ENCODE results near the gene GLTPD2. TPM values are rescaled to one million over a fixed set of nuclear protein-coding genes. Genes with fewer than 3 reads are reported as not detected.

Gene GLTPD2
- total RNA-seq, 1 experiment from 2014 or later: not detected

DNA sequence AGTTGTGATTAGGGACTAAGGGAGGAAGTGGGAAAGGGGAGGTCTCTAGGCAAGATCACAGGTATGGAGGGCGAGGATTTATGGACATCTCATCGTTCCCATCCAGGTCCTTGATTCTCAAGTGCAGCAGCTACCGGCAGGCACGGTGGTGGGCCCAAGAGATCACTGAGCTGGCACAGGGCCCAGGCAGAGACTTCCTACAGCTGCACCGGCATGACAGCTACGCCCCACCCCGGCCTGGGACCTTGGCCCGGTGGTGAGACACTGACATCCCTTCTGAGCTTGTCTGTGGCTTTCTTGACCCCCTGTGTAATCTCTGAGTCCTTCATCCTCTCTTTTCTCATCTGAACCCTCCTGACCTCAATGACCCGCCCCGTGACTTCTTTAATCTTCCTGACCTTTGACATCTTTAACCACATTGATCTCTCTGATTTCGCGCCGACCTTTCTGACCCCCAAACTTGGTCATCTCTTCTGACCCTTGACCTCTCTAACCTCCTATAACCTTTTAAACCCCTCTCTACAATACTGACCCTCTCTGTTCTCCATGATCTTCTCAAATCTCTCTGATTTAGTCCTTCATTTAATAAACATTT, 22.0 kb downstream of the GLTPD2 start:
- H3K27me3 ChIP-seq (ENCODE audit: control insufficient read depth, insufficient read depth, low read length): no peaks in the 10 kb centered on the region
- in situ Hi-C loops (cut with HindIII; ENCODE audit: low pct_unique_long_range_greater_than_20kb, low sequenced_read_pairs): no loop called here
- intact Hi-C loops (cut with micrococcal nuclease; ENCODE audit: unreplicated experiment): no loop called here
- H3K9me3 ChIP-seq (ENCODE audit: control insufficient read depth, insufficient read depth, low read depth, low read length): no peaks in the 10 kb centered on the region
- CTCF ChIA-PET: no interaction called here
- POLR2A ChIA-PET: interaction anchor here (0.6 kb wide), 1 partner anchor 165 kb away, joined by 3 read pairs; no protein-coding TSS in a partner anchor
- no peak overlapping the region for H3K27ac ChIP-seq (ENCODE audit: low read length)
- ATAC-seq: no peak
- no TSS peak for BruUV-seq (replicated peaks)
- peaks cover 3% of the 10 kb centered on the region; the same call in 1 of the 2 replicates for H3K4me1 ChIP-seq (ENCODE audit: control insufficient read depth, insufficient read depth, low read length)
- no peak overlapping the region for H3K4me3 ChIP-seq (ENCODE audit: low read depth in 2 of 2, low read length in 2 of 2)
- H3K36me3 ChIP-seq (ENCODE audit: control insufficient read depth, insufficient read depth, low read length): no peaks in the 10 kb centered on the region
- DNase-seq (ENCODE audit: low read depth, low spot score): no peak
- no peak for TF ChIP-seq SIN3A (IDR thresholded peaks at IDR 0.05; ENCODE audit: borderline replicate concordance, insufficient read depth, low read depth, low read length)
- no peak for TF ChIP-seq TCF7L2 (IDR thresholded peaks at IDR 0.05; ENCODE audit: low read depth, low read length)
- no peak for TF ChIP-seq POLR2AphosphoS5 (IDR thresholded peaks at IDR 0.05; ENCODE audit: low read depth, low read length)
- TF ChIP-seq, protein P1, sequence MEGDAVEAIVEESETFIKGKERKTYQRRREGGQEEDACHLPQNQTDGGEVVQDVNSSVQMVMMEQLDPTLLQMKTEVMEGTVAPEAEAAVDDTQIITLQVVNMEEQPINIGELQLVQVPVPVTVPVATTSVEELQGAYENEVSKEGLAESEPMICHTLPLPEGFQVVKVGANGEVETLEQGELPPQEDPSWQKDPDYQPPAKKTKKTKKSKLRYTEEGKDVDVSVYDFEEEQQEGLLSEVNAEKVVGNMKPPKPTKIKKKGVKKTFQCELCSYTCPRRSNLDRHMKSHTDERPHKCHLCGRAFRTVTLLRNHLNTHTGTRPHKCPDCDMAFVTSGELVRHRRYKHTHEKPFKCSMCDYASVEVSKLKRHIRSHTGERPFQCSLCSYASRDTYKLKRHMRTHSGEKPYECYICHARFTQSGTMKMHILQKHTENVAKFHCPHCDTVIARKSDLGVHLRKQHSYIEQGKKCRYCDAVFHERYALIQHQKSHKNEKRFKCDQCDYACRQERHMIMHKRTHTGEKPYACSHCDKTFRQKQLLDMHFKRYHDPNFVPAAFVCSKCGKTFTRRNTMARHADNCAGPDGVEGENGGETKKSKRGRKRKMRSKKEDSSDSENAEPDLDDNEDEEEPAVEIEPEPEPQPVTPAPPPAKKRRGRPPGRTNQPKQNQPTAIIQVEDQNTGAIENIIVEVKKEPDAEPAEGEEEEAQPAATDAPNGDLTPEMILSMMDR (IDR thresholded peaks at IDR 0.05): no peak
- TF ChIP-seq, protein P2, sequence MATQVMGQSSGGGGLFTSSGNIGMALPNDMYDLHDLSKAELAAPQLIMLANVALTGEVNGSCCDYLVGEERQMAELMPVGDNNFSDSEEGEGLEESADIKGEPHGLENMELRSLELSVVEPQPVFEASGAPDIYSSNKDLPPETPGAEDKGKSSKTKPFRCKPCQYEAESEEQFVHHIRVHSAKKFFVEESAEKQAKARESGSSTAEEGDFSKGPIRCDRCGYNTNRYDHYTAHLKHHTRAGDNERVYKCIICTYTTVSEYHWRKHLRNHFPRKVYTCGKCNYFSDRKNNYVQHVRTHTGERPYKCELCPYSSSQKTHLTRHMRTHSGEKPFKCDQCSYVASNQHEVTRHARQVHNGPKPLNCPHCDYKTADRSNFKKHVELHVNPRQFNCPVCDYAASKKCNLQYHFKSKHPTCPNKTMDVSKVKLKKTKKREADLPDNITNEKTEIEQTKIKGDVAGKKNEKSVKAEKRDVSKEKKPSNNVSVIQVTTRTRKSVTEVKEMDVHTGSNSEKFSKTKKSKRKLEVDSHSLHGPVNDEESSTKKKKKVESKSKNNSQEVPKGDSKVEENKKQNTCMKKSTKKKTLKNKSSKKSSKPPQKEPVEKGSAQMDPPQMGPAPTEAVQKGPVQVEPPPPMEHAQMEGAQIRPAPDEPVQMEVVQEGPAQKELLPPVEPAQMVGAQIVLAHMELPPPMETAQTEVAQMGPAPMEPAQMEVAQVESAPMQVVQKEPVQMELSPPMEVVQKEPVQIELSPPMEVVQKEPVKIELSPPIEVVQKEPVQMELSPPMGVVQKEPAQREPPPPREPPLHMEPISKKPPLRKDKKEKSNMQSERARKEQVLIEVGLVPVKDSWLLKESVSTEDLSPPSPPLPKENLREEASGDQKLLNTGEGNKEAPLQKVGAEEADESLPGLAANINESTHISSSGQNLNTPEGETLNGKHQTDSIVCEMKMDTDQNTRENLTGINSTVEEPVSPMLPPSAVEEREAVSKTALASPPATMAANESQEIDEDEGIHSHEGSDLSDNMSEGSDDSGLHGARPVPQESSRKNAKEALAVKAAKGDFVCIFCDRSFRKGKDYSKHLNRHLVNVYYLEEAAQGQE (IDR thresholded peaks at IDR 0.05; ENCODE audit: insufficient read depth in 1 of 2, low read depth in 2 of 2, low read length in 1 of 2): no peak

DNA sequence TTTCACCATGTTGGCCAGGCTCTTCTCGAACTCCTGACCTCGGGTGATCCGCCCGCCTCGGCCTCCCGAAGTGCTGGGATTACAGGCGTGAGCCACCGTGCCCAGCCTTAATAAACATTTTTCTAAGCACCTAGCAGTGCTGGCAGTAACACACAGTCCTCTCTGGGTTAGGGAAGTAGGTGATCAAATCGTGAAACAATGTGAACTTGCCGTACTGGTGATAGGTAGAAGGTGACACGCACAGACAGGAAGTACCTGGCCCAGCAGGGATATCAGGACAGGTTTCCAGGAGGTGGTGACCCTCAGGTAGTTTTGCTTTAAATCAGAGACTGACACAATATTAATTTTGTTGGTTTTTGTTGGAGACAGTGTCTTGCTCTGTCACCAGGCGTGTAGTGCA, 22.7 kb downstream of the GLTPD2 start:
- ChIA-PET POLR2A (interaction anchor here (0.6 kb wide), 1 partner anchor 16 kb away, joined by 3 read pairs; the partner anchor contains the start of gene PSMB6), CTCF (no interaction called here)
- H3K27me3 ChIP-seq (ENCODE audit: control insufficient read depth, insufficient read depth, low read length): no peaks in the 10 kb centered on the region
- in situ Hi-C loops (cut with HindIII; ENCODE audit: low pct_unique_long_range_greater_than_20kb, low sequenced_read_pairs) (no loop called here), intact Hi-C loops (cut with micrococcal nuclease; ENCODE audit: unreplicated experiment) (no loop called here)
- no peaks in the 10 kb centered on the region for H3K9me3 ChIP-seq (ENCODE audit: control insufficient read depth, insufficient read depth, low read depth, low read length)
- no peak for ATAC-seq
- no peak for DNase-seq (ENCODE audit: low read depth, low spot score)
- H3K36me3 ChIP-seq (ENCODE audit: control insufficient read depth, insufficient read depth, low read length): no peaks in the 10 kb centered on the region
- H3K27ac ChIP-seq (ENCODE audit: low read length): no peak overlapping the region
- no TSS peak for BruUV-seq (replicated peaks)
- H3K4me3 ChIP-seq (ENCODE audit: low read depth in 2 of 2, low read length in 2 of 2): no peak overlapping the region
- TF ChIP-seq POLR2AphosphoS5 (IDR thresholded peaks at IDR 0.05; ENCODE audit: low read depth, low read length) (no peak), TCF7L2 (IDR thresholded peaks at IDR 0.05; ENCODE audit: low read depth, low read length) (no peak), SIN3A (IDR thresholded peaks at IDR 0.05; ENCODE audit: borderline replicate concordance, insufficient read depth, low read depth, low read length) (no peak)
- TF ChIP-seq, protein P1 (IDR thresholded peaks at IDR 0.05): no peak
- TF ChIP-seq, protein P2 (IDR thresholded peaks at IDR 0.05; ENCODE audit: insufficient read depth in 1 of 2, low read depth in 2 of 2, low read length in 1 of 2): no peak
- H3K4me1 ChIP-seq (ENCODE audit: control insufficient read depth, insufficient read depth, low read length): no peaks in the 10 kb centered on the region

Measured in Panc1 (cell line).